ENCODE results near the gene CDC14B.

DNA sequence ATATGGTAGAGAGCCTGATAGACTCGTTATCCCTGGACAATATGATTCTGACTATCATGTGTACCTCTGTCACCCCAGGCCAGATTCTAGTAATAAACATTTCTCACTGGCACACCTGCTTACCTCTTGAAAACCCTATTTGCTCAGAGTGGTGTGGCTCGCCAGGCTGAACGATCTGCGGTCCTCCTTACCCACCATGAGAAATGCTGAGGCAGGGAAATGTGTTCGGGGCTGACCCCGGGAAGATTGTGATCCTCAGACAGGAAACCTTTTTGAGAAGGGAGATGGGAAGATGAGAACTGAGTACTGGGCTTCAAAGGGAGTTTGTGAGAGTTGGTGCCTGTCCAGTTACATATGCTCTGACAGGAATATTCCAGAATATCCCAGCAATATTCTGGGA, 46.1 kb upstream of the CDC14B start:
- TF ChIP-seq, protein P1, sequence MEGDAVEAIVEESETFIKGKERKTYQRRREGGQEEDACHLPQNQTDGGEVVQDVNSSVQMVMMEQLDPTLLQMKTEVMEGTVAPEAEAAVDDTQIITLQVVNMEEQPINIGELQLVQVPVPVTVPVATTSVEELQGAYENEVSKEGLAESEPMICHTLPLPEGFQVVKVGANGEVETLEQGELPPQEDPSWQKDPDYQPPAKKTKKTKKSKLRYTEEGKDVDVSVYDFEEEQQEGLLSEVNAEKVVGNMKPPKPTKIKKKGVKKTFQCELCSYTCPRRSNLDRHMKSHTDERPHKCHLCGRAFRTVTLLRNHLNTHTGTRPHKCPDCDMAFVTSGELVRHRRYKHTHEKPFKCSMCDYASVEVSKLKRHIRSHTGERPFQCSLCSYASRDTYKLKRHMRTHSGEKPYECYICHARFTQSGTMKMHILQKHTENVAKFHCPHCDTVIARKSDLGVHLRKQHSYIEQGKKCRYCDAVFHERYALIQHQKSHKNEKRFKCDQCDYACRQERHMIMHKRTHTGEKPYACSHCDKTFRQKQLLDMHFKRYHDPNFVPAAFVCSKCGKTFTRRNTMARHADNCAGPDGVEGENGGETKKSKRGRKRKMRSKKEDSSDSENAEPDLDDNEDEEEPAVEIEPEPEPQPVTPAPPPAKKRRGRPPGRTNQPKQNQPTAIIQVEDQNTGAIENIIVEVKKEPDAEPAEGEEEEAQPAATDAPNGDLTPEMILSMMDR (IDR thresholded peaks at IDR 0.05) = no peak
- TF ChIP-seq POLR2A (IDR thresholded peaks at IDR 0.05) = no peak

All from gastroesophageal sphincter (tissue), 3 donors.